NCI-H2196 (cell line): ENCODE measurements around the gene IMPA2.
"Not testable (repeated sequence)": the region's sequence is repeated elsewhere in the genome, so short reads cannot be mapped to it uniquely, and the experiment has no call there.

Experiments used
- DNase-seq: peaks from one replicate; lab custom pipeline; 2025; ENCODE audit not compliant: unreplicated experiment; lab: John Stamatoyannopoulos, UW

The IMPA2 gene

DNA sequence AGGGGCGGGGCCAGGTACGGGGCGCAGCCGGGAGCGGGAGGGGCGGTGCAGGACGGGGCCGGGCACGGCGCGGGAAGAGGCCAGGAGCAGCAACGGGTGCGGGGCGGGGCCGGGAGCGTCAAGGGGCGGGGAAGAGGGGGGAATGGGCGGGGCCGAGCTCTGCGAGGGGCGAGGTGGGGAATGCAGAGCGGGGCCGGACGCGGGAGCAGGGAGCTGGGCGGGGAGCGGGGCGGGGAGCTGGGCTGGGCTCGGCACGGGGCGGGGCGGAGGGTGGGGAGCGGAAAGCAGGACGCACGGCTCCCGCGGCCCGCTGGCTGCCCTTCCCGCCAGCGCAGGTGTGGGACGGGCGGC, at the start of gene IMPA2:
Gene IMPA2, plus strand, starts transcription at position 316 of the 351 bp plus-strand sequence. CDS start 163 bp downstream, outside the sequence.
- no peak for DNase-seq

DNA sequence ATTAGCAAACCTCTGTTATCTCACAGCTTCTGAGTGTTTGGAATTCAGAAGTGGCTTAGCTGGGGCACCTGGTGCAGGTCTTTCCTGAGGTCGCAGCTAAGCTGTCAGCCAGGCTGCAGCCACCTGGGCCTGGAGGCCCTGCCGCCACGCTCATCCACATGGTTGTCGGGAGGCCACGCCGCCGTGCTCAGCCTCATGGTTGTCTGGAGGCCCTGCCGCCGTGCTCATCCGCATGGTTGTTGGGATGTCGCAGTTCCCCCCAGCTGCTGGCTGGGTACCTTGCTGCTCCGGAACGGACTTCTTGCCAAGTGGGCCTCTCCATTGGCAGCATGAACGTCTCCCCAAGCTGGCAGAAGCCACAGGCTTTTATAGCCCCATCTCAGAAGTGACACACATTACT, 48.9 kb upstream of the IMPA2 start:
- no peak for DNase-seq

GRCh38 chr18:11937874-11938478, 43.3 kb upstream of the IMPA2 start:
- DNase-seq, result peak; percentile 87

DNA sequence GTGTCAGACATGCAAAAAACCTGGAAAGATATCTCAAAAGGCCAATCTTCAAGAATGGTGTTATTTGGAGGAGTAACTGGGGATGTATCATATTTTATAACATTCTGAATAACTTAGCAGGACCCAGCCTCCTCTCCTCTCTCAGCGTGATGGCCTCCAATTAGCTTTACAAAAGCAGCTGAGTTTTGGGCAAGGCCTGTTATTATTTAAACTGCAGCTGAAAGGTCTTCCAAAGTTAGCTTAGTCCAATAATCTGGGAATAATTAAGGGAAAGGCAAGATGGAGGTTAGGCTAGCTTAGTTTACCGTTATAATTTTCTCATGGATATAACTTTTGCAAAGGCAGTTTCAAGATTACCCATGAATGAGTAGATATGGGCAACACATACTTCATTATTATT, 40.4 kb upstream of the IMPA2 start:
- no peak for DNase-seq

DNA sequence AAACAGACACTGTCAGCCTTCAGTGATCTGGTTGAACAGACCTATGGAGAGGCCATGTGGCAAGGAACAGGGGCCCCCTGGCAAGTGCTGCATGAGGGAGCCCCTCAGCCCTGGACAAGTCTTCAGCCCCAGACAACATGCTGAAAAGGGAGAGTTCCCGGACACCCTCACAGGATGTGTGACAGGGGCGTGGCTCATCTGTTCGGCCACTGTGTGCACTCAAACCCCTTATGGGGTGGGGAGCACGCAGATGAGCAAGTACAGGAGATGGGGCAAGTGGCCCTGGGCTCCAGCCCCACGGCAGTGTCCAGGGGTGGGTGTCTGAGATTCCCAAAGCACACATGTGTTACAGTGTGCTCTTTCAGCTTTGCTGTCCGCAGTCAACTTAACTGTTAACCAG, 37.8 kb upstream of the IMPA2 start:
- no peak for DNase-seq

GRCh38 chr18:11944252-11944651, 37.1 kb upstream of the IMPA2 start:
- DNase-seq, result no peak

GRCh38 chr18:11944786-11945185, 36.5 kb upstream of the IMPA2 start:
- DNase-seq, result no peak

- not testable (repeated sequence) for DNase-seq
Measured at GRCh38 chr18:11945834-11946659, 35.3 kb upstream of the IMPA2 start.

DNA sequence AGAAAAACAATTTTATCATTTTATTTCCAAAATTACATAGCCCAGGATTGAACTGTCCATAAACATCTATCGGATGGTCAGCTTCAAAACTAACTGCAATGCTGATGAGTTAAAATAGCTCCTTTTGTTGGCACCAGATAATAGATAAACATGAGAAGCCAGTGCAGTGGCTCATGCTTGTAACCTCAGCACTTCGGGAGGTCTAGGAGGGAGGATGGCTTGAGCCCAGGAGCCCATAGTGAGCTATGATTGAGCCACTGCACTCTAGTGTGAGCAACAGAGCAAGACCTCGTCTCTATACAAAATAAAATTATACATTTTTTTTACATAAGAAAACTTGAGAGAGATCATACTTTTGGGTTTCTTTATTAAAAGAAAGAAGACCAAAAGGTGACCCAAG, 34.6 kb upstream of the IMPA2 start:
- no peak for DNase-seq

GRCh38 chr18:11947214-11948191, 33.8 kb upstream of the IMPA2 start:
- no peak for DNase-seq

DNA sequence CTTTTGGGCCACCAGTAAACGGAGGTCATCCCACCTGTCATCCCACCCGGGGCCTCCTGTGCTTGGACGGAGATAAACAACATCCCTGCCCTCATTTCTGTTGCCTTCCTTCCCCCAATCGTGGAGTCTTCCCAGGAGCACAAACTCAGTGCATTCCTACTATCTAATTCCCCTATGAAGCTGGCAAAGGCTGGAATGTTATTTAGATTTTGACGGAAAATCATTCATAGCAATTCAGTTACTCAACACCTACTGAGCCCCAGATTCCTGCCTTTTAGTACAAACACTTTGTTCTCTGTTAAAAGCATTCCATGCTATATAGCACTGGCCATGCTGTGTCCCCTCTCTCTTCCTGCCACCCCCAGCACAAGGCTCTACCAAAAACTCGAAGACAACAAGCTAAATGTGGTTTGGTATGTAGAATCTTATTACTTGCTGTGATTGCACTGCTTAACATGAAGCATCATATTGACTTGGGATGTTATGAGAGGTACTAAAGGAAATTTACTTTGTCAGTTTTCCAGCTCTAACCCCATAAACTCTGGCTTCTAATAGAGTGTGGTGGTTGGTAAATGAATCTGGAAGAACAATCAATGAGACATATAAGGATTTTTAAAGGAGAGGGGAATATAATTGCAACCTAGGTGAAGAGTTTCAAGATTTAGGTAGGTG, 32.3 kb upstream of the IMPA2 start:
- no peak for DNase-seq

DNA sequence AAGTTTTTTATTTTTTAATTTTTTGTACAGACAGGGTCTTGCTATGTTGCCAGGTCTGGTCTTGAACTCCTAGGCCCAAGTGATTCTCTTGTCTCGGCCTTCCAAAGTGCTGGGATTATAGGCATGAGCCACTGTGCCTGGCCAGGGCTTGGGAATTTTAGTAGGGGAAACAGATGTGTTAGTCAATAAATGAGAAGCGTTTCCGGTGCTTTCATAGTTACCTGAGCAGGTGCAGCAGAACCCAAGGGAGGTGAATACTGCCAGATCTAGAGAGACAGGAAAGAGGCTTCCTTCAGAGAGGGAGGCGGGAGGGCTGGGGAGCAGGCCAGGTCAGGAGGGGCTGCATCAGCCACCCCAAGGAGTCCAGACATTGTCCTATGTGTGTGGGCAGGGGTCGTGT, 30.5 kb upstream of the IMPA2 start:
- DNase-seq, result no peak

- DNase-seq, result no peak
Measured at GRCh38 chr18:11951390-11951851, 29.9 kb upstream of the IMPA2 start.

- no peak for DNase-seq
Measured at GRCh38 chr18:11953113-11953512, 28.2 kb upstream of the IMPA2 start.

GRCh38 chr18:11955239-11956029, 25.9 kb upstream of the IMPA2 start:
- DNase-seq, result peak; percentile 45

- DNase-seq, result no peak
Measured at GRCh38 chr18:11956371-11957308, 24.7 kb upstream of the IMPA2 start.

DNA sequence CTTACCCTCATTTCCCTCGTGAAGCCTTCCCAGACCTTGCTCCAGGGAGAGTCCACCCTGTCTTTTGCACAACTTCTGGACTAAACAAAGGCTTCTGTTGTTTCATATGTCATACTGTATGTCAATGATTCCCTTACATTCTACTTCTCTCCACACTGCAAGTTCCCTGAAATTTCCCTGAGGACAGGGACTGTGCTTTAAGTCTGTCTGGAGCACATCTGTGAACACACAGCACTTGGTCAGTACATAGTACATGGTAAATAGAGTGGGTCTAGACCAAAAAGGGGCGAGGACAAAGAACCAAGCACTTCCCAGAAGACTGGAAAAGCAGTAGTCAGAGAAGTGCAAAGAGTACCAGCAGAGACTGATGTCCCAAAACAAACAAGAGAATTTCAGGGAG, 23.7 kb upstream of the IMPA2 start:
- no peak for DNase-seq

- DNase-seq, result not testable (repeated sequence)
Measured at GRCh38 chr18:11959651-11960050, 21.7 kb upstream of the IMPA2 start.
